IMR-90 (cell line): ENCODE results near the gene MTG1. TPM values are rescaled to one million over a fixed set of nuclear protein-coding genes. Genes with fewer than 3 reads are reported as not detected.

Experiments
- ATAC-seq: fragments of 200-7000 bp; cut with Tn5 transposase; 2 replicates; pipeline ENCODE4 v1.9.1; 2020; ENCODE audit warnings: low read depth, mild to moderate bottlenecking, moderate library complexity
- BruUV-seq: library from RNA; stranded (reverse); fragments of 400-500 nt; replicated peaks from 2 replicates; lab custom pipeline; 2021; lab: Mats Ljungman, UMichigan
- CTCF ChIA-PET: fragments of 300-600 bp; formaldehyde crosslinking; extraction: SDS; loops from one replicate; lab custom pipeline; 2021; ENCODE audit warnings: antibody characterized with exemption; lab: Yijun Ruan, JAX
- POLR2A ChIA-PET: fragments of 300-600 bp; sonication (Branson Sonifier 250); formaldehyde crosslinking; loops from one replicate; lab custom pipeline; 2022; ENCODE audit warnings: antibody characterized with exemption; ENCODE audit not compliant: unreplicated experiment; lab: Charles Lee
- DNase-seq: peaks from one replicate; pipeline ENCODE4 v3.0.0; 2013
- H2AFZ ChIP-seq: replicated peaks from 2 replicates; pipeline ENCODE3; 2013; ENCODE audit warnings: low read length, mild to moderate bottlenecking; ENCODE audit not compliant: poor library complexity
- H2AK5ac ChIP-seq: 2 replicates; pipeline ENCODE4 v1.6.1; 2013; ENCODE audit warnings: low read depth, low read length, inconsistent platforms
- H2AK9ac ChIP-seq: replicated peaks from 2 replicates; pipeline ENCODE3; 2013; ENCODE audit warnings: mild to moderate bottlenecking, low read depth, low read length, moderate library complexity; ENCODE audit not compliant: poor library complexity
- H2BK120ac ChIP-seq: 2 replicates; pipeline ENCODE4 v1.6.1; 2013; ENCODE audit warnings: low read depth, low read length, inconsistent platforms
- H2BK15ac ChIP-seq: 3 replicates; pipeline ENCODE4 v1.6.1; 2013; ENCODE audit warnings: low read depth, low read length, inconsistent platforms
- H2BK20ac ChIP-seq: 2 replicates; pipeline ENCODE4 v1.6.1; 2013; ENCODE audit warnings: low read depth, mild to moderate bottlenecking, inconsistent platforms, low read length, moderate library complexity
- H2BK5ac ChIP-seq: 2 replicates; pipeline ENCODE4 v1.6.1; 2013; ENCODE audit warnings: mild to moderate bottlenecking, low read depth, low read length, inconsistent platforms; ENCODE audit not compliant: poor library complexity, severe bottlenecking
- H3K14ac ChIP-seq: replicated peaks from 2 replicates; pipeline ENCODE4 v1.6.1; 2013; ENCODE audit warnings: low read depth, low read length, inconsistent platforms
- H3K18ac ChIP-seq: 2 replicates; pipeline ENCODE4 v1.6.1; 2013; ENCODE audit warnings: low read depth, low read length, control low read depth
- H3K23ac ChIP-seq: 2 replicates; pipeline ENCODE4 v1.6.1; 2013; ENCODE audit warnings: low read depth, low read length, inconsistent platforms
- H3K27ac ChIP-seq: 2 replicates; pipeline ENCODE4 v1.5.1; 2013; ENCODE audit warnings: mild to moderate bottlenecking, control low read depth, low read length; ENCODE audit not compliant: insufficient read depth
- H3K27me3 ChIP-seq: 2 replicates; pipeline ENCODE4 v1.6.1; 2013; ENCODE audit warnings: low read length; ENCODE audit not compliant: control insufficient read depth, insufficient read depth
- H3K36me3 ChIP-seq: 2 replicates; pipeline ENCODE4 v1.6.1; 2013; ENCODE audit warnings: low read length, mixed read lengths; ENCODE audit not compliant: control insufficient read depth, insufficient read depth
- H3K4ac ChIP-seq: 2 replicates; pipeline ENCODE4 v1.6.1; 2013; ENCODE audit warnings: low read depth, low read length, inconsistent platforms
- H3K4me1 ChIP-seq: 2 replicates; pipeline ENCODE4 v1.6.1; 2013; ENCODE audit warnings: low read length, mixed read lengths; ENCODE audit not compliant: control insufficient read depth, insufficient read depth
- H3K4me2 ChIP-seq: 2 replicates; pipeline ENCODE4 v1.6.1; 2013; ENCODE audit warnings: low read depth, mild to moderate bottlenecking, control low read depth, low read length, moderate library complexity
- H3K4me3 ChIP-seq: 2 replicates; pipeline ENCODE4 v1.5.1; 2013; ENCODE audit warnings: low read depth, mild to moderate bottlenecking, control low read depth, low read length, moderate library complexity; ENCODE audit not compliant: insufficient read depth
- H3K56ac ChIP-seq: 2 replicates; pipeline ENCODE4 v1.6.1; 2013; ENCODE audit warnings: low read length, inconsistent platforms; ENCODE audit not compliant: insufficient read depth; ENCODE audit errors: extremely low read depth
- H3K79me1 ChIP-seq, 2 experiments: 2 replicates each; pipeline ENCODE4 v1.6.1; 2013; ENCODE audit warnings: low read length in 2 of 2, inconsistent platforms in 1 of 2, low read depth in 1 of 2
- H3K9ac ChIP-seq: 2 replicates; pipeline ENCODE4 v1.6.1; 2013; ENCODE audit warnings: low read depth, low read length, control low read depth
- H3K9me1 ChIP-seq: 2 replicates; pipeline ENCODE4 v1.6.1; 2013; ENCODE audit warnings: low read length, inconsistent platforms; ENCODE audit not compliant: insufficient read depth
- H3K9me3 ChIP-seq: 2 replicates; pipeline ENCODE4 v1.6.1; 2013; ENCODE audit warnings: low read length; ENCODE audit not compliant: control insufficient read depth, insufficient read depth
- H4K20me1 ChIP-seq: 2 replicates; pipeline ENCODE4 v1.6.1; 2013; ENCODE audit warnings: low read length, inconsistent platforms; ENCODE audit not compliant: insufficient read depth
- H4K5ac ChIP-seq: 2 replicates; pipeline ENCODE4 v1.6.1; 2013; ENCODE audit warnings: mild to moderate bottlenecking, low read depth, low read length, control low read depth
- H4K8ac ChIP-seq, 2 experiments: 2 replicates each; pipeline ENCODE4 v1.6.1; 2013; ENCODE audit warnings: low read depth in 2 of 2, low read length in 2 of 2, control low read depth in 1 of 2, inconsistent platforms in 1 of 2
- H4K91ac ChIP-seq: 2 replicates; pipeline ENCODE4 v1.6.1; 2013; ENCODE audit warnings: low read depth, low read length, inconsistent platforms; ENCODE audit not compliant: insufficient read depth
- CEBPB ChIP-seq: IDR thresholded peaks from 2 replicates; pipeline ENCODE4 v1.6.1; 2012; ENCODE audit warnings: low read depth, low read length, improper control_type of control experiment
- CTCF ChIP-seq: conservative IDR thresholded peaks from 2 replicates; pipeline ENCODE4 v1.5.1; 2012; ENCODE audit warnings: mild to moderate bottlenecking, low read depth, low read length, improper control_type of control experiment
- WGBS, 2 experiments: methylation state at CpG; one replicate each; pipeline versions ENCODE4 v1.1.5 to v1.1.7; 2013; ENCODE audit warnings: missing lambda C conversion rate in 2 of 2; ENCODE audit not compliant: insufficient read length in 1 of 2; ENCODE audit errors: extremely low coverage in 2 of 2; 5-methylcytosine and 5-hydroxymethylcytosine counted together
- dilution Hi-C: fragments of 300-500 bp; cut with HindIII; formaldehyde crosslinking; loops from one replicate; pipeline ENCODE4 v1.14.3; 2018; ENCODE audit warnings: low sequenced_read_pairs; ENCODE audit not compliant: unreplicated experiment
- in situ Hi-C: fragments of 300-500 bp; cut with MboI; formaldehyde crosslinking; loops from 3 replicates; pipeline ENCODE4 v1.14.3; 2019; ENCODE audit warnings: low sequenced_read_pairs, inconsistent platforms, mixed read lengths
- intact Hi-C: fragments of 100-400 bp; cut with micrococcal nuclease; formaldehyde crosslinking; loops from 2 replicates; pipeline ENCODE4 v1.10.0; 2022
- polyA plus RNA-seq, 3 experiments: library from polyadenylated mRNA; depleted of rRNA; stranded (reverse); fragments of >200 nt; gene quantifications; 2 replicates each; pipeline ENCODE4 v1.2.3, GENCODE V29; 2012; ENCODE audit warnings: low replicate concordance in 1 of 3
- total RNA-seq: library from RNA; depleted of rRNA; stranded (reverse); fragments of >200 nt; gene quantifications from 2 replicates; pipeline ENCODE4 v1.2.3, GENCODE V29; 2012
- TF ChIP-seq, protein P1 (sequence below): fragments of 150-350 bp; IDR thresholded peaks from 2 replicates; pipeline ENCODE4 v1.6.1; 2016; ENCODE audit warnings: low read depth, mild to moderate bottlenecking, low read length, moderate library complexity, borderline replicate concordance

Gene MTG1
- total and polyA plus RNA-seq, 2 of the 4 experiments (the other 2 are of a cell fraction): 38.5 to 64.8 TPM

DNA sequence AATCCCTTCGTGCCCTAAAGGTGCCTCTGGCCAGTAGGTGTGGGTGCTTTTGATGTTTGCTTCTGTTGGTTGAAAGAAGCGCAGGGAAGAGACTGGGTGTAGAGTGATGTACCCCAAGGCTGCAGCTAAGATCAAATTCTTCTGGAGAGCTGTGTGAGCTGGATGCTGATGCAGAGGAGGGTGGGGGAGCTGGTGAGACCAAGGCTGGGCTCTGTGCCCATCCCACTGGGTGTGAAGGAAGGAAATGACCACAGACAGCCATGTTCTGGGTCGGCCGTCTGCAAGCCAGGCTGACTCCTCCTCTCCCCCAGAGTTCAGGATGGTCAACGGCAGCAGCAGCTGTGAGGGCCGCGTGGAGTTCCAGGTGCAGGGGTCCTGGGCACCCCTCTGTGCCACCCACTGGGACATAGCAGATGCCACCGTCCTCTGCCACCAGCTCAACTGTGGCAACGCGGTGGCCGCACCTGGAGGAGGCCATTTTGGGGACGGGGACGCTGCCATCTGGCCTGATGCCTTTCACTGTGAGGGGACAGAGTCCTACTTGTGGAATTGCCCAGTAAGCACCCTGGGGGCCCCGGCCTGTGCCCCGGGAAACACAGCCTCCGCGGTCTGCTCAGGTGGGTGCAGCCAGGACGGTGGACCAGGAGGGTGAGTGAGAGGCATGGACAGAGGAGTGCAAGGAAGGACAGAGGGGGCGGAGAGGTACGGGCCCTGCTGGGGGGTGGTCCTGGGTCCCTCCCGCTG is 64.9 kb downstream of the MTG1 start:
- H3K56ac ChIP-seq: no peak overlapping the region
- no peak overlapping the region for H4K91ac ChIP-seq
- no peak overlapping the region for H3K23ac ChIP-seq
- DNase-seq: peak; percentile 8
- ChIA-PET POLR2A (no interaction called here), CTCF (no interaction called here)
- H2BK120ac ChIP-seq: no peak overlapping the region
- dilution Hi-C loops: no loop called here
- H4K8ac ChIP-seq: no peak overlapping the region
- no peaks in the 10 kb centered on the region for H3K4me1 ChIP-seq
- BruUV-seq: no TSS peak
- H2BK5ac ChIP-seq: no peak overlapping the region
- no peak overlapping the region for H4K5ac ChIP-seq
- H3K4me2 ChIP-seq: no peak overlapping the region
- H3K4me3 ChIP-seq: no peak overlapping the region
- no peaks in the 10 kb centered on the region for H3K27me3 ChIP-seq
- TF ChIP-seq, protein P1, sequence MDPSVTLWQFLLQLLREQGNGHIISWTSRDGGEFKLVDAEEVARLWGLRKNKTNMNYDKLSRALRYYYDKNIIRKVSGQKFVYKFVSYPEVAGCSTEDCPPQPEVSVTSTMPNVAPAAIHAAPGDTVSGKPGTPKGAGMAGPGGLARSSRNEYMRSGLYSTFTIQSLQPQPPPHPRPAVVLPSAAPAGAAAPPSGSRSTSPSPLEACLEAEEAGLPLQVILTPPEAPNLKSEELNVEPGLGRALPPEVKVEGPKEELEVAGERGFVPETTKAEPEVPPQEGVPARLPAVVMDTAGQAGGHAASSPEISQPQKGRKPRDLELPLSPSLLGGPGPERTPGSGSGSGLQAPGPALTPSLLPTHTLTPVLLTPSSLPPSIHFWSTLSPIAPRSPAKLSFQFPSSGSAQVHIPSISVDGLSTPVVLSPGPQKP: no peak
- no peak for TF ChIP-seq CEBPB
- no peak for TF ChIP-seq CTCF
- no peak overlapping the region for H3K14ac ChIP-seq
- H3K9me3 ChIP-seq: no peaks in the 10 kb centered on the region
- no peak overlapping the region for H2BK15ac ChIP-seq
- 86% methylated on average over 8 of the region's 21 CpGs; no CpG with 5 or more reads in 1 of the 2 experiments for WGBS, 2 experiments
- H3K18ac ChIP-seq: no peak overlapping the region
- no peaks in the 10 kb centered on the region for H3K9me1 ChIP-seq
- H2AK9ac ChIP-seq: no peak overlapping the region
- ATAC-seq: no peak
- no peak overlapping the region for H3K9ac ChIP-seq
- H4K20me1 ChIP-seq: no peaks in the 10 kb centered on the region
- no peak overlapping the region for H2BK20ac ChIP-seq
- no peaks in the 10 kb centered on the region for H3K36me3 ChIP-seq
- intact Hi-C loops: no loop called here
- H3K4ac ChIP-seq: no peak overlapping the region
- H3K79me1 ChIP-seq: no peaks in the 10 kb centered on the region
- no peak overlapping the region for H2AK5ac ChIP-seq
- H3K27ac ChIP-seq: no peak overlapping the region
- in situ Hi-C loops: no loop called here
- H2AFZ ChIP-seq: no peak overlapping the region
